Adipocyte (in vitro differentiated cells): Measurements from ENCODE around the gene ARMH1.

Experiments used
- DNase-seq: peaks from one replicate; pipeline ENCODE4 v3.0.0-alpha.2; 2015; ENCODE audit warnings: low read depth
- H3K27me3 ChIP-seq: replicated peaks from 2 replicates; pipeline ENCODE4 v1.7.0; 2013; ENCODE audit warnings: mild to moderate bottlenecking, low read length, moderate library complexity; ENCODE audit not compliant: control insufficient read depth, insufficient read depth
- H3K36me3 ChIP-seq: 2 replicates; pipeline ENCODE4 v1.7.0; 2013; ENCODE audit warnings: low read length, mild to moderate bottlenecking, moderate library complexity; ENCODE audit not compliant: control insufficient read depth, insufficient read depth, severe bottlenecking
- H3K4me1 ChIP-seq: 2 replicates; pipeline ENCODE4 v1.7.0; 2013; ENCODE audit warnings: mild to moderate bottlenecking, low read length, moderate library complexity; ENCODE audit not compliant: control insufficient read depth, insufficient read depth
- H3K4me3 ChIP-seq: 2 replicates; pipeline ENCODE4 v1.7.0; 2013; ENCODE audit warnings: mild to moderate bottlenecking, low read length, moderate library complexity
- H3K9ac ChIP-seq: 2 replicates; pipeline ENCODE4 v1.7.0; 2013; ENCODE audit warnings: mild to moderate bottlenecking, low read length, moderate library complexity
- H3K9me3 ChIP-seq: 2 replicates; pipeline ENCODE4 v1.7.0; 2013; ENCODE audit warnings: mild to moderate bottlenecking, low read length, moderate library complexity; ENCODE audit not compliant: control insufficient read depth

ARMH1 gene

GRCh38 chr1:44673675-44674112 is 820 bp upstream of the ARMH1 start:
- Histone ChIP-seq H3K9ac (peak overlapping the region; percentile 94), H3K27me3 (no peaks in the 10 kb centered on the region)
- no peak for DNase-seq

GRCh38 chr1:44675186-44675585 is 672 bp downstream of the ARMH1 start:
- DNase-seq = no peak
- H3K27me3 ChIP-seq = no peaks in the 10 kb centered on the region
- H3K4me3 ChIP-seq = peak overlapping the region; percentile 86
- H3K9me3 ChIP-seq = no peaks in the 10 kb centered on the region
- no peaks in the 10 kb centered on the region for H3K36me3 ChIP-seq
- H3K4me1 ChIP-seq = peaks cover 52% of the 10 kb centered on the region
- peak overlapping the region; percentile 94 for H3K9ac ChIP-seq

More at GRCh38 chr1:44673675-44674112, 820 bp upstream of the ARMH1 start:
- Histone ChIP-seq H3K4me3 (peak overlapping the region; percentile 86), H3K4me1 (peaks cover 46% of the 10 kb centered on the region), H3K9me3 (no peaks in the 10 kb centered on the region), H3K36me3 (no peaks in the 10 kb centered on the region)

DNA sequence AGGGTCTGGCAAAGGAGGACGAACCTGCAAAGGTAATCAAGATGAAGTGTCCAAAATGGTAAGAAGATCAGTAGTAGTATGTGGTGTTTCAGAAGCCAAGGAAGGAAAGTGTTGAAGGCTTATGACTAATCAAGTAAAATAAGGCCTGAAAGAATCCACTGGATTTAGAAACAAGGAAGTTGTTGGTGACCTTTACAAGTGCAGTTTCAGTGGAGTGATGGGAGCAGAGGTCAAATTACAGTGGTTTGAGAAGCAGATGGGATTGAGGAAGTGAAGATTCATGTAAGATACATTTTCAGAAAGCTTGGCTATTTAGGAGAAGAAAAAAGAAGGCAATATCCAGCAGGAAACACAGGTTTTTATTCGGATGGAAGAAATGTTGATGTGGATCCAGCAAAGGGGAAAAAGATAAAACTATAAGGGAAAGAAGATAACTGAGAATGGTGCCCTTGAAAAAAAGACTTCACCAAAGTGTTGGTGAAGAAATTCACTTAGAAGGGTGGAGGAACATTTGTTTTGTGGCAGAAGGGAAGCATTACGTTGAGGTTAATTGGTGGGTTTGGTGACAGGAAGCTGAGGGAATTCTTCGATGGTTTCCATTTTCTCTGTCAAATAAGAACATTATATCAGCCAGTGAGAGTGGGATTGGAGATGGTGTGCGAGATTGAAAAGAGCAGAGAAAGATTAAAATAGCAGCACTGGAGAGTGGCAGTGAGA is 2.1 kb downstream of the ARMH1 start:
- peaks cover 52% of the 10 kb centered on the region for H3K4me1 ChIP-seq
- peak; percentile 22 for DNase-seq
- H3K4me3 ChIP-seq = peak overlapping the region; percentile 27
- peak overlapping the region; percentile 43 for H3K9ac ChIP-seq
- no peaks in the 10 kb centered on the region for H3K9me3 ChIP-seq
- no peaks in the 10 kb centered on the region for H3K27me3 ChIP-seq
- H3K36me3 ChIP-seq = no peaks in the 10 kb centered on the region

DNA sequence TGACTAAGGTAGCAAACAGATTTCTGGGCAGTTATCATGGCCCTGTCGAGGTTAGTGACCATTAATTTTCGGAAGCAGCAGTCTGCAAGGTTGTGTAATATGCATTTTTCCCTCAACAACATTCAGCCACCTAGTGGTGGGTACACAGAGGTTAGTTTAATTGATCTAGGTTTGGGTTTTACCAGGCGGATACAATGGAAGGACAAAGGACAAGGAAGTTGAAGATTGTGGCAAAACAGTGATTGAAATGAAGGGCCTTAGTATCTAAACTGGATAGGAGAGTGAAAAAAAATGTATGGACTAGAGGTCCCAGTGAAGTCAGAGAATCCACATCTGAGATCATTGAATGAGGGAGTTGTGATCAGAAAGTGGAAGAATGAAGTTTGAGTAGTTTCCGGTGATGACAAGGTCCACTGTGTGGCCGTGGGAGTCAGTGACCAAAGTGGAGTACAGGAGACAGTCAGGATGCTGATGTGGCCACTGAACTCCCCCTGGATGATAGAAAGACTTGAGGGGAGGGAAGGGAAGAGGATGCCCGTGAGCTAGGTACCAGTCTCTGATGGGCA is 2.8 kb downstream of the ARMH1 start:
- Histone ChIP-seq H3K27me3 (no peaks in the 10 kb centered on the region), H3K36me3 (no peaks in the 10 kb centered on the region), H3K9me3 (no peaks in the 10 kb centered on the region), H3K9ac (peak overlapping the region; percentile 43), H3K4me3 (peak overlapping the region; percentile 27), H3K4me1 (peaks cover 52% of the 10 kb centered on the region)
- peak; percentile 42 for DNase-seq

DNA sequence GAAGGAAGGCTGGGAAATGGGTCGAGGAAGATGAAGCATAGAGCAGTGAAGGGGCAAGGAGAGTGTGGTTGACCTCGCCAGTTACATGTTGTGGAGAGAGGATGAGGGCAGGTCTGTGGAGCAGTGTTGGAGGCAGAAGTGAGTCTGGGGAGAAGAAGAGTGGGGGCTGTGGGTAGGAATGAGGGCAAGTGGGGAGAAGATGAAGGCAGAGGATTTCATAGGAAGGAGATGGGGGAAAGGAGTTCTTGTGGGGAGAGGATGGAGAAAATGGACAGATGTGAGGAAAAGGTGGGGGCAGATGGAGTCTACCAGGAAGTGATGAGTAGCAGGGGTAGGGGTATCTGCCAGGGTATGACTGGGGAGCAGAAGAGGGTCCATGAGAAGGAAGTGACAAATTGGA is 3.6 kb downstream of the ARMH1 start:
- no peaks in the 10 kb centered on the region for H3K27me3 ChIP-seq
- H3K4me1 ChIP-seq = peaks cover 45% of the 10 kb centered on the region
- no peak overlapping the region for H3K9ac ChIP-seq
- no peaks in the 10 kb centered on the region for H3K9me3 ChIP-seq
- H3K4me3 ChIP-seq = no peak overlapping the region
- no peaks in the 10 kb centered on the region for H3K36me3 ChIP-seq
- DNase-seq = no peak

- no peaks in the 10 kb centered on the region for H3K9me3 ChIP-seq
- DNase-seq = no peak
- H3K27me3 ChIP-seq = no peaks in the 10 kb centered on the region
- H3K36me3 ChIP-seq = no peaks in the 10 kb centered on the region
- H3K4me3 ChIP-seq = no peak overlapping the region
- no peak overlapping the region for H3K9ac ChIP-seq
- H3K4me1 ChIP-seq = peaks cover 40% of the 10 kb centered on the region
Observed at GRCh38 chr1:44678626-44679025, 4.1 kb downstream of the ARMH1 start.

DNA sequence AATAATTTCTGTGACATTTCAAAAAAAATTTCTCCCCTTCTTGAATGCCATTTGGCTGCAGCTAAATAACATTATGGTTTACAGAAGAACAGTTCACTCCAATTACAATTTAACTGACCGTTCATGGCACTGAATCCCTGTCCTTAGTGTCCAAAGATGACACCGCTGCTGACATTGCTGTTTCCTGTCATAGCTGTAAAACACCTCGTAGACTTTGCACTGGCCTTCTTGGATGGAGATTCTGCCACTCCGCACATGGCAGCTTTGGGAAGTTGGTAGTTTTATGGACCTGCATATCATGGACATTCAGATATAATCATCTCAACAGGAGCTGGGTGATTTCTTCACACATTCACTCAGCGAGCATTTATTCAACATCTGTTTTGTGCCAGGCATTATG is 5.0 kb downstream of the ARMH1 start:
- Histone ChIP-seq H3K27me3 (no peaks in the 10 kb centered on the region), H3K4me3 (no peak overlapping the region), H3K4me1 (peaks cover 40% of the 10 kb centered on the region), H3K36me3 (no peaks in the 10 kb centered on the region), H3K9me3 (no peaks in the 10 kb centered on the region), H3K9ac (no peak overlapping the region)
- DNase-seq = no peak

DNA sequence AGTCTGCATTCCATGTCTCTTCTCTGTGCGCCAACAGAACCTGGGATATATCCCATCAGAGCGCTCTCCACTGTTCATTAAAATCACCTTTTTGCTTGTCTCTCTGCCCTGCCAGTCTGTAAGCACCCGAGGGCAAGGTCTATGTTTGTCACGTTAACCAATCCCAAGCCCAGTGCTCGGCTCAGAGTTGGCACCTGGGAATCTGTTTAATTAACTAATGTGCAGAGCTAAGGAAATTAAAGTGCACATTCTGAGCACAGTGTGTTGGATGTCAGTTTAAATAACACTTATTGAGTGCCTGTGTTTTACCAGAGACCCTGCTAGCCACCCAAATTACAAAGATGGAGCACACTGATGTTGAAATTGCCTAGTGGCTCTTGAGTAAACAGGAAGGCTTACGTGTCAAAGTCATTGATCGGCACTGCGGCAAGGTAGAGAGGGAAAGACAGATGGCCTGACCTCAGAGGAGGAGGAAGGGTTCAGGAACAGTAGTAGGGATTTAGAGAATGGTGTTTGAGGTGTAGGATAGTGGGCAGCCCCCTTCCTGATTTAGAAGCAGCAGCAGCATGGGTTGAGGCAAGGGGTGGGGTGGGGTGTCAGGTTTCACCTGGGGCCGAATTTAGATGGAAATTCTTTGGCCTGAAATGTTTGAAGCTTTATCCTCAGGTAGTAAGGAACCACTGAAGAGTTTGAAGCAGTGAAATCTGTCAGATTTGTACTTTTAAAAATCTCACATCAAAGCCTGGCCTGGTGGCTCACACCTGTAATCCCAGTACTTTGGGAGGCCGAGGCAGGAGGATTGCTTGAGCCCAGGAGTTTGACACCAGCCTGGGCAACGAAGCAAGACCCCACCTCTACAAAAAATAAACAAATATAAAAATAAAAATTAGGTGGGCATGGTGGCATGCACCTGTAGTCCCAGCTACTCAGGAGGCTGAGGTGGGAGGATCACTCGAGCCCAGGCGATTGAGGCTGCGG is 7.7 kb downstream of the ARMH1 start:
- no peak for DNase-seq

DNA sequence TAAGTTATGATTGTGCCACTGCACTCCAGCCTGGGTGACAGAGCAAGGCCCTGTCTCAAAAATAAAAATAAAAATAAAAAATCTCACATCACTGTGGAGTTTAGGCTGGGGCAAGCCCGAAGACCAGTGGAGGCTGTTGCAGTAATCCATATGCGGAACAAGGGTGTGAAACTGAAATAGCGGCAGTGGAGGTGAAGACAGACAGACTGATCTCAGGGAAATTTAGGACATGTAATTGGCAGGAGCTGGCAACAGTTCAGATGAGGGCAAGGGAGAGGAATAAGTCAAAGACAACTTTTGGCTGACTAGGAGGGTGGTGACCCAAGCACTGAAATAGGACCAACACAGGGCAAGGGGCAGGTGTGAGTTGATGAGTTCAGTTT is 8.4 kb downstream of the ARMH1 start:
- Histone ChIP-seq H3K4me1 (peaks cover 16% of the 10 kb centered on the region), H3K4me3 (no peak overlapping the region), H3K27me3 (no peaks in the 10 kb centered on the region), H3K9ac (no peak overlapping the region), H3K36me3 (no peaks in the 10 kb centered on the region), H3K9me3 (no peaks in the 10 kb centered on the region)
- DNase-seq = no peak

More for the DNA sequence above, 7.7 kb downstream of the ARMH1 start:
- Histone ChIP-seq H3K9ac (no peak overlapping the region), H3K4me1 (peaks cover 19% of the 10 kb centered on the region), H3K27me3 (no peaks in the 10 kb centered on the region), H3K4me3 (no peak overlapping the region), H3K36me3 (no peaks in the 10 kb centered on the region), H3K9me3 (no peaks in the 10 kb centered on the region)

DNA sequence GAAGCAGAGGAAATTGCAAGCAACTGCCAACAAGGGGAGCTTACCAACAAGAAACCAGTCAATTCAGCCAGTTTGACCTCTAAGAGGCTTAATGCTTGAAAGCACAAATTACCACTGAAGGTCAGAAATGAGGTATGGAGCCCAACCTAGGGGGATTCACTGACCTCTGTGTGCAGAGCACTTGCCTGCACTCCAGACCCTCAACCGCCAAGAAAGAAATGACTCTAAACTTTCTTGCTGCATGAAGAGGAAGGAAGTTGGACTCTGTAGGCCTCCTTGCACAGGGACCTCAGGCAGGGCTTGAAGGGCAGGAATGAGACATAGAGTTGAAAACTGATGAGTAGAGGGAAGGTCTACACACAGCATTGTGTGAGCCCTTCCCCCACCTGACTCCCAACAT is 10.0 kb downstream of the ARMH1 start:
- Histone ChIP-seq H3K4me3 (no peak overlapping the region), H3K9ac (no peak overlapping the region), H3K4me1 (peaks cover 5% of the 10 kb centered on the region), H3K9me3 (no peaks in the 10 kb centered on the region), H3K27me3 (no peaks in the 10 kb centered on the region), H3K36me3 (no peaks in the 10 kb centered on the region)
- no peak for DNase-seq

DNA sequence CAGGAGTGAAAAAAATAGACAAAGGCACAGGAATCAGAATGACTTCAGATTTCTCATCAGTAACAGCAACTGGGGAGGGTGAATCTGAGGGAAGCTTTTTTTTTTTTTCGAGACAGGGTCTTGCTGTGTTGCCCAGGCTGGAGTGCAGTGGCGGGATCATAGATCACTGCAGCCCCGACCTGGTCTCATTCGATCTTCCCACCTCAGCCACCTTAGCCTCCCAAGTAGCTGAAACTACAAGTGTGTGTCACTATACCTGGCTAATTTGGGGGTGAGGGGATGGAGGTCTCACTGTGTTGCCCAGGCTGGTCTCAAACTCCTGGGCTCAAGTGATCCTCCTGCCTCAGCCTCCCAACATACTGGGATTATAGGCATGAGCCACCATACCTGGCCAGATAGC is 10.7 kb downstream of the ARMH1 start:
- Histone ChIP-seq H3K4me1 (peaks cover 5% of the 10 kb centered on the region), H3K27me3 (no peaks in the 10 kb centered on the region), H3K4me3 (no peak overlapping the region), H3K9ac (no peak overlapping the region), H3K9me3 (no peaks in the 10 kb centered on the region), H3K36me3 (no peaks in the 10 kb centered on the region)
- DNase-seq = no peak
